Upper lobe of left lung (tissue), 6 donors: ENCODE results near the gene HEXIM2. TPM values are rescaled to one million over a fixed set of nuclear protein-coding genes. Genes with fewer than 3 reads are reported as not detected.
A peak's percentile ranks its signal among the peaks of the same experiment; 100 is the strongest.

Experiments
- ATAC-seq, 2 donors: fragments of 200-7000 bp; cut with Tn5 transposase; one replicate each; pipeline ENCODE4 v1.9.1; 2022; ENCODE audit warnings: mild to moderate bottlenecking in 2 of 2, moderate library complexity in 2 of 2; ENCODE audit not compliant: low FRiP score in 2 of 2
- DNase-seq, 2 donors: peaks; one replicate each; pipeline ENCODE4 v3.0.0-alpha.2; 2019 to 2020
- H3K27ac ChIP-seq, 4 donors: fragments of 200-600 bp; sonication (generic); one replicate each; pipeline ENCODE4 v1.5.1; 2016 to 2019
- H3K27me3 ChIP-seq, 4 donors: fragments of 200-600 bp; sonication (generic); one replicate each; pipeline ENCODE4 v1.5.1; 2017 to 2019
- H3K36me3 ChIP-seq, 4 donors: fragments of 200-600 bp; sonication (generic); one replicate each; pipeline ENCODE4 v1.5.1; 2016 to 2019
- H3K4me1 ChIP-seq, 4 donors: fragments of 200-600 bp; sonication (generic); one replicate each; pipeline ENCODE4 v1.5.1; 2018 to 2019
- H3K4me3 ChIP-seq, 4 donors: fragments of 200-600 bp; sonication (generic); one replicate each; pipeline ENCODE4 v1.5.1; 2017 to 2019; ENCODE audit warnings: mild to moderate bottlenecking in 2 of 4, moderate library complexity in 1 of 4
- H3K9me3 ChIP-seq, 4 donors: fragments of 200-600 bp; sonication (generic); one replicate each; pipeline ENCODE4 v1.5.1; 2018 to 2019
- EP300 ChIP-seq, 4 donors: sonication (generic); formaldehyde crosslinking; IDR thresholded peaks; one replicate each; pipeline ENCODE4 v1.5.1; 2017; ENCODE audit warnings: antibody characterized with exemption in 4 of 4, control low read depth in 2 of 4
- POLR2A ChIP-seq, 4 donors: fragments of 450-650 bp; IDR thresholded peaks; one replicate each; pipeline ENCODE4 v1.5.1; 2016 to 2017; ENCODE audit warnings: antibody characterized with exemption in 4 of 4, mild to moderate bottlenecking in 2 of 4
- POLR2AphosphoS5 ChIP-seq, 2 donors: sonication (generic); formaldehyde crosslinking; IDR thresholded peaks; one replicate each; pipeline ENCODE4 v1.5.1; 2017; ENCODE audit warnings: antibody characterized with exemption in 2 of 2
- WGBS, 2 donors: methylation state at CpG; one replicate each; pipeline ENCODE4 v1.1.5; 2017 to 2018; 5-methylcytosine and 5-hydroxymethylcytosine counted together
- total RNA-seq, 6 donors: library from RNA; depleted of rRNA in 4 of 6; stranded (reverse); fragments of >200 nt in 4 of 6; gene quantifications; one replicate each; pipeline versions ENCODE4 v1.1.0 to v1.2.1, GENCODE V29; 2016 to 2021
- TF ChIP-seq, protein P1 (sequence below), 6 experiments: fragments of 450-650 bp in 4 of 6; fragments of 200-600 bp in 2 of 6; sonication (generic) in 2 of 6; IDR thresholded peaks; one replicate each; pipeline ENCODE4 v1.5.1; 2016 to 2019; ENCODE audit warnings: antibody characterized with exemption in 6 of 6
- donor health status: DM: no; HTN: no; CAD: no; lungs with moderate emphysema.
- donor health status: DM: no; HTN: yes; CAD: no; lungs with severe emphysema.

Gene HEXIM2
- total RNA-seq, 6 donors from 2014 or later: 4.1 to 14.7 (median 9.3) TPM

DNA sequence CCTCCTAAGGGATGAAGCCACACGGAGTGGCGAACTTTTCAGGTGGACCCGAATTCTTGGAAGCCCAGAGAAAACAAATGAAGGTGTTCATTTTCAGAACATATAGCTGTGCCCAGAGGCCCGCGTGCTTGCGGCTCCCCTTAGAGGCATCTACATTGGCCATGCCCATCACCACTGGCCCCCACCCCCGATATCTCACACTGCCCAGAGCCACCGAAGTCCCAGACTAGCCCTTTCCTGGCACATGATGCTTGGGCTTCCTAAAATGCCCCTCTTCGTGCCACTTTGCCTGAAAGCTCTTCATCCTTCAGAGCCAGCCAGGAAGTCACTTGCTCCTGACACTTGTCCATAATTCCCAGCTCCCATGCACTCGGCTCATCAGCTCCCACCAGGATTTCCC, 15.5 kb upstream of the HEXIM2 start:
- no peaks in the 10 kb centered on the region for H3K36me3 ChIP-seq
- H3K27ac ChIP-seq: peak overlapping the region; percentile 94 to 99 (median 98)
- TF ChIP-seq, protein P1, sequence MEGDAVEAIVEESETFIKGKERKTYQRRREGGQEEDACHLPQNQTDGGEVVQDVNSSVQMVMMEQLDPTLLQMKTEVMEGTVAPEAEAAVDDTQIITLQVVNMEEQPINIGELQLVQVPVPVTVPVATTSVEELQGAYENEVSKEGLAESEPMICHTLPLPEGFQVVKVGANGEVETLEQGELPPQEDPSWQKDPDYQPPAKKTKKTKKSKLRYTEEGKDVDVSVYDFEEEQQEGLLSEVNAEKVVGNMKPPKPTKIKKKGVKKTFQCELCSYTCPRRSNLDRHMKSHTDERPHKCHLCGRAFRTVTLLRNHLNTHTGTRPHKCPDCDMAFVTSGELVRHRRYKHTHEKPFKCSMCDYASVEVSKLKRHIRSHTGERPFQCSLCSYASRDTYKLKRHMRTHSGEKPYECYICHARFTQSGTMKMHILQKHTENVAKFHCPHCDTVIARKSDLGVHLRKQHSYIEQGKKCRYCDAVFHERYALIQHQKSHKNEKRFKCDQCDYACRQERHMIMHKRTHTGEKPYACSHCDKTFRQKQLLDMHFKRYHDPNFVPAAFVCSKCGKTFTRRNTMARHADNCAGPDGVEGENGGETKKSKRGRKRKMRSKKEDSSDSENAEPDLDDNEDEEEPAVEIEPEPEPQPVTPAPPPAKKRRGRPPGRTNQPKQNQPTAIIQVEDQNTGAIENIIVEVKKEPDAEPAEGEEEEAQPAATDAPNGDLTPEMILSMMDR (IDR thresholded peaks at IDR 0.05): no peak
- TF ChIP-seq EP300 (IDR thresholded peaks at IDR 0.05): no peak
- TF ChIP-seq POLR2A (IDR thresholded peaks at IDR 0.05): no peak
- TF ChIP-seq POLR2AphosphoS5 (IDR thresholded peaks at IDR 0.05): no peak
- H3K4me3 ChIP-seq: no peak overlapping the region
- H3K4me1 ChIP-seq: peaks cover 35 to 55% (median 36%) of the 10 kb centered on the region in 4 donors
- WGBS, 2 donors: 89 to 92% methylated on average over 10 of the region's 10 CpGs
- H3K27me3 ChIP-seq: no peaks in the 10 kb centered on the region
- DNase-seq (no peak), ATAC-seq (no peak)
- H3K9me3 ChIP-seq: no peaks in the 10 kb centered on the region

DNA sequence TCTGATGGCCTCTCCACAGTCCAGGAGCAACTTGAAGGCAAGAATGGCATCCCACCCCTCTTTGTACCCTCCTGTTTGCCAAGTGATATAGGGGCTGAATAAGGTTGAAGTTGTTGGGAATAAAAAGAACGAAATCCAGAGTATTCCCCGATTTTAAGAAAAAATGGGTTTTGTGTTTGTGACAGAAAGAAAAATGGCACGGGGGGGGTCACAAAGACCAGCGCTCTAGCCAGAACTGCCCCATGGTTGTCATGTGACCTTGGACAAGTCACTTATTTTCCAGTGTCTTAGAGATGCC, 15.1 kb upstream of the HEXIM2 start:
- DNase-seq: no peak
- WGBS, 2 donors: 78 to 82% methylated on average over 4 of the region's 4 CpGs
- no peak for ATAC-seq

DNA sequence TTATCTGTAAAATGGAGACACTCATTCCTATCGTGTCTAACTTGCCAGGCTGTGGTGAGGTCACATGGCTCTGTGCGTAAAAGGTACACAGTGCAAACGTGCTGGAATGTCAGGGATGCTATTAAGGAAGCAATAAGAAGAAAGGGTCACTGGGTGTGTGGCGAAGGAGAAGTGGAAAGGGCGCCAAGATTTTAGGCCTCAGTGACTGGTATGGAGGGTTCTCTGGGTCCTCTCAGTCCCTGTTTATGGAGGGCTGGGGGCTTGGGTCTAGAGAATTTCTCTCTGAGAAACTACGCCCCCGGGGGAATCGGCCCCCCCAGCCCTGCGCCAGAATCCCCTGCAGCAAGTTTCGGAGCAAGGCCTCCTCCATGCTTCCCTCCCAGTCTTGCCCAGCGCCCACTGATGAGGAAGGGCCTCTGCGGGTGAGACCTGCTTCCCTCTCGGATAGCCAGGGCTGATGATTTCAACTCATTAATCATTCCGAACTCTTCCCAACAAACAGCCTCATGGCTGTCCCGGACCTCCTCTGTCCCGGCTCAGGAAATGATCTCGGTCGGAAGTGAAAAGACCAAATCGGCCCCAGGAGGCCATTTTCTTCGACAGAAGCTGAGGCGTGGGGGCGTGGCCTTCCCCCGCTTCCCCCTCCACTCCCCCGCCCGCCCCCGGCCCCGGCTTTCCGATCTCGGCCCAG, 14.6 kb upstream of the HEXIM2 start:
- Histone ChIP-seq H3K27me3 (no peaks in the 10 kb centered on the region), H3K4me3 (peak overlapping the region; percentile 59 to 79 (median 66)), H3K9me3 (no peaks in the 10 kb centered on the region), H3K27ac (peak overlapping the region; percentile 94 to 99 (median 98)), H3K4me1 (peaks cover 43 to 62% (median 45%) of the 10 kb centered on the region in 4 donors), H3K36me3 (no peaks in the 10 kb centered on the region)
- 11 to 21% methylated on average over 13 to 29 of the region's 29 CpGs for WGBS, 2 donors
- peak; percentile 63 to 90 for DNase-seq
- TF ChIP-seq POLR2AphosphoS5 (IDR thresholded peaks at IDR 0.05) (peak in 1 of 2 donors; percentile 21), EP300 (IDR thresholded peaks at IDR 0.05) (no peak), POLR2A (IDR thresholded peaks at IDR 0.05) (peak in 2 of 4 donors; percentile 2 to 33)
- TF ChIP-seq, protein P1 (IDR thresholded peaks at IDR 0.05): no peak
- peak; percentile 33 to 37 for ATAC-seq

More for the DNA sequence above, 15.1 kb upstream of the HEXIM2 start:
- H3K36me3 ChIP-seq: no peaks in the 10 kb centered on the region
- TF ChIP-seq POLR2AphosphoS5 (IDR thresholded peaks at IDR 0.05) (no peak), EP300 (IDR thresholded peaks at IDR 0.05) (no peak), POLR2A (IDR thresholded peaks at IDR 0.05) (no peak)
- TF ChIP-seq, protein P1 (IDR thresholded peaks at IDR 0.05): no peak
- peaks cover 39 to 58% (median 40%) of the 10 kb centered on the region in 4 donors for H3K4me1 ChIP-seq
- H3K4me3 ChIP-seq: peak overlapping the region in 2 of 4 donors; percentile 61 to 79
- H3K27me3 ChIP-seq: no peaks in the 10 kb centered on the region
- H3K9me3 ChIP-seq: no peaks in the 10 kb centered on the region
- H3K27ac ChIP-seq: peak overlapping the region; percentile 94 to 99 (median 98)

GRCh38 chr17:45147581-45148182, 14.0 kb upstream of the HEXIM2 start:
- ATAC-seq (peak; percentile 60 to 71), DNase-seq (peak in 1 of 2 donors; percentile 76)
- TF ChIP-seq, protein P1 (IDR thresholded peaks at IDR 0.05): peak in 1 of 6 experiments; percentile 7
- TF ChIP-seq EP300 (IDR thresholded peaks at IDR 0.05): peak in 1 of 4 donors; percentile 29
- TF ChIP-seq POLR2AphosphoS5 (IDR thresholded peaks at IDR 0.05): peak; percentile 63 to 67
- TF ChIP-seq POLR2A (IDR thresholded peaks at IDR 0.05): peak in 1 of 4 donors; percentile 50
- Histone ChIP-seq H3K4me1 (peaks cover 50 to 67% (median 50%) of the 10 kb centered on the region in 4 donors), H3K27me3 (no peaks in the 10 kb centered on the region), H3K9me3 (no peaks in the 10 kb centered on the region), H3K27ac (peak overlapping the region; percentile 94 to 99 (median 98)), H3K36me3 (no peaks in the 10 kb centered on the region), H3K4me3 (peak overlapping the region; percentile 59 to 79 (median 66))
- 0% methylated on average over 31 to 35 of the region's 38 CpGs for WGBS, 2 donors
